WTC11 (cell line): ENCODE results near the gene OSTC. TPM values are rescaled to one million over a fixed set of nuclear protein-coding genes. Genes with fewer than 3 reads are reported as not detected.

ENCODE experiments used
- ATAC-seq: fragments of 200-7000 bp; cut with Tn5 transposase; 2 replicates; pipeline ENCODE4 v1.10.0; 2021; ENCODE audit warnings: mild to moderate bottlenecking, moderate library complexity
- CTCF ChIA-PET: fragments of 300-600 bp; sonication (Branson Sonifier 250); formaldehyde crosslinking; loops from one replicate; lab custom pipeline; 2021; ENCODE audit warnings: antibody characterized with exemption; lab: Charles Lee
- POLR2A ChIA-PET: fragments of 350-600 bp; sonication (Branson Sonifier 250); formaldehyde crosslinking; loops from one replicate; lab custom pipeline; 2021; ENCODE audit warnings: antibody characterized with exemption; lab: Charles Lee
- DNase-seq: peaks from one replicate; pipeline ENCODE4 v3.0.0; 2021; ENCODE audit warnings: low spot score
- H3K27ac Mint-ChIP-seq: 2 replicates; pipeline ENCODE4 v1.8.0; 2021; ENCODE audit warnings: mixed read lengths
- H3K27me3 Mint-ChIP-seq: 2 replicates; pipeline ENCODE4 v1.8.0; 2021; ENCODE audit warnings: low read depth, mild to moderate bottlenecking, moderate library complexity, mixed read lengths
- H3K36me3 Mint-ChIP-seq: 2 replicates; pipeline ENCODE4 v1.8.0; 2021; ENCODE audit warnings: mixed read lengths
- H3K4me1 Mint-ChIP-seq: 2 replicates; pipeline ENCODE4 v1.8.0; 2022; ENCODE audit warnings: mixed read lengths
- H3K4me3 Mint-ChIP-seq: 2 replicates; pipeline ENCODE4 v1.8.0; 2021; ENCODE audit warnings: mild to moderate bottlenecking, moderate library complexity, mixed read lengths
- H3K9me3 Mint-ChIP-seq: 2 replicates; pipeline ENCODE4 v1.8.0; 2021; ENCODE audit warnings: mixed read lengths
- E2F4 ChIP-seq: sonication (generic); formaldehyde crosslinking; IDR thresholded peaks from 2 replicates; pipeline ENCODE4 v1.8.1; 2022; ENCODE audit warnings: low read depth, mild to moderate bottlenecking, moderate library complexity, missing genetic modification reagents, borderline replicate concordance
- ERG ChIP-seq: fragments of 250-450 bp; sonication (Bioruptor Pico); IDR thresholded peaks from 2 replicates; pipeline ENCODE4 v1.8.0; 2021; ENCODE audit warnings: mild to moderate bottlenecking
- GABPB1 ChIP-seq: sonication (generic); formaldehyde crosslinking; IDR thresholded peaks from 2 replicates; pipeline ENCODE4 v1.8.1; 2023; ENCODE audit warnings: mild to moderate bottlenecking, missing genetic modification reagents
- GTF2I ChIP-seq: fragments of 250-450 bp; sonication (Bioruptor Pico); conservative IDR thresholded peaks from 2 replicates; pipeline ENCODE4 v1.4.0; 2021; ENCODE audit warnings: mild to moderate bottlenecking
- HMGA2 ChIP-seq: fragments of 250-450 bp; sonication (Bioruptor Pico); IDR thresholded peaks from 2 replicates; pipeline ENCODE4 v1.4.0; 2021; ENCODE audit warnings: mild to moderate bottlenecking, moderate library complexity
- JAZF1 ChIP-seq: fragments of 250-450 bp; sonication (Bioruptor Pico); IDR thresholded peaks from 2 replicates; pipeline ENCODE4 v1.9.0; 2021; ENCODE audit warnings: moderate library complexity, mild to moderate bottlenecking, inconsistent platforms
- NFYB ChIP-seq: sonication (generic); formaldehyde crosslinking; conservative IDR thresholded peaks from 2 replicates; pipeline ENCODE4 v1.8.0; 2022; ENCODE audit warnings: low read depth, missing genetic modification reagents
- NR2C2 ChIP-seq: sonication (generic); formaldehyde crosslinking; IDR thresholded peaks from 2 replicates; pipeline ENCODE4 v1.8.0; 2022; ENCODE audit warnings: mild to moderate bottlenecking, missing genetic modification reagents
- PREB ChIP-seq: sonication (generic); formaldehyde crosslinking; IDR thresholded peaks from 2 replicates; pipeline ENCODE4 v1.8.1; 2022; ENCODE audit warnings: mild to moderate bottlenecking, missing genetic modification reagents, moderate library complexity, borderline replicate concordance
- SMAD4 ChIP-seq: sonication (generic); formaldehyde crosslinking; IDR thresholded peaks from 2 replicates; pipeline ENCODE4 v1.8.0; 2022; ENCODE audit warnings: mild to moderate bottlenecking, missing genetic modification reagents
- TP53 ChIP-seq: sonication (generic); formaldehyde crosslinking; IDR thresholded peaks from 2 replicates; pipeline ENCODE4 v1.8.1; 2023; ENCODE audit warnings: mild to moderate bottlenecking, missing genetic modification reagents
- ZBTB21 ChIP-seq: sonication (generic); formaldehyde crosslinking; IDR thresholded peaks from 2 replicates; pipeline ENCODE4 v1.8.1; 2023; ENCODE audit warnings: mild to moderate bottlenecking, missing genetic modification reagents, borderline replicate concordance
- ZNF232 ChIP-seq: sonication (generic); formaldehyde crosslinking; IDR thresholded peaks from 2 replicates; pipeline ENCODE4 v1.8.0; 2022; ENCODE audit warnings: mild to moderate bottlenecking, missing genetic modification reagents
- ZNF281 ChIP-seq: sonication (generic); formaldehyde crosslinking; IDR thresholded peaks from 2 replicates; pipeline ENCODE4 v1.8.0; 2023; ENCODE audit warnings: mild to moderate bottlenecking, missing genetic modification reagents
- ZNF416 ChIP-seq: fragments of 250-450 bp; sonication (Bioruptor Pico); IDR thresholded peaks from 2 replicates; pipeline ENCODE4 v1.9.0; 2021; ENCODE audit warnings: mild to moderate bottlenecking, inconsistent platforms
- ZNF423 ChIP-seq: fragments of 250-450 bp; sonication (Bioruptor Pico); IDR thresholded peaks from 2 replicates; pipeline ENCODE4 v2.1.2; 2022; ENCODE audit warnings: mild to moderate bottlenecking, moderate library complexity
- ZSCAN18 ChIP-seq: fragments of 250-450 bp; sonication (Bioruptor Pico); IDR thresholded peaks from 2 replicates; pipeline ENCODE4 v2.1.2; 2022; ENCODE audit warnings: mild to moderate bottlenecking, moderate library complexity
- total RNA-seq: library from RNA; stranded (reverse); gene quantifications from 3 replicates; pipeline ENCODE4 v1.2.3, GENCODE V29; 2021

Gene OSTC
- total RNA-seq, 1 experiment from 2014 or later = 132 TPM

GRCh38 chr4:108683479-108683878 lies 33.1 kb downstream of the OSTC start (continued):
- TF ChIP-seq NR2C2 (CRISPR knock-in tag) = no peak
- TF ChIP-seq ZNF281 = no peak
- no peak for TF ChIP-seq HMGA2 (CRISPR knock-in tag)
- no peak for TF ChIP-seq ZBTB21 (CRISPR knock-in tag)

- Mint-ChIP-seq H3K9me3 (no peaks in the 10 kb centered on the region), H3K36me3 (no peaks in the 10 kb centered on the region), H3K4me1 (no peaks in the 10 kb centered on the region), H3K4me3 (no peak overlapping the region), H3K27ac (no peak overlapping the region), H3K27me3 (no peaks in the 10 kb centered on the region)
- no peak for DNase-seq
- ATAC-seq = no peak
- ChIA-PET POLR2A (no interaction called here), CTCF (no interaction called here)
- TF ChIP-seq E2F4 (CRISPR knock-in tag) = no peak
Observed at GRCh38 chr4:108685036-108685686, 34.8 kb downstream of the OSTC start.

GRCh38 chr4:108690738-108691137 lies 40.3 kb downstream of the OSTC start:
- Mint-ChIP-seq H3K9me3 (no peaks in the 10 kb centered on the region), H3K27ac (no peak overlapping the region), H3K36me3 (no peaks in the 10 kb centered on the region), H3K4me1 (no peaks in the 10 kb centered on the region), H3K27me3 (no peaks in the 10 kb centered on the region), H3K4me3 (no peak overlapping the region)
- ChIA-PET POLR2A (no interaction called here), CTCF (no interaction called here)
- ATAC-seq (no peak), DNase-seq (no peak)
- no peak for TF ChIP-seq ZNF232 (CRISPR knock-in tag)
- no peak for TF ChIP-seq JAZF1

- Mint-ChIP-seq H3K4me3 (no peak overlapping the region), H3K4me1 (no peaks in the 10 kb centered on the region), H3K36me3 (no peaks in the 10 kb centered on the region), H3K27me3 (no peaks in the 10 kb centered on the region), H3K27ac (no peak overlapping the region), H3K9me3 (no peaks in the 10 kb centered on the region)
- ATAC-seq (no peak), DNase-seq (no peak)
- no peak for TF ChIP-seq TP53
- CTCF ChIA-PET = no interaction called here
- POLR2A ChIA-PET = no interaction called here
Observed at GRCh38 chr4:108693211-108693610, 42.8 kb downstream of the OSTC start.

GRCh38 chr4:108693819-108694218 lies 43.4 kb downstream of the OSTC start:
- CTCF ChIA-PET = no interaction called here
- H3K27ac Mint-ChIP-seq = no peak overlapping the region
- no peaks in the 10 kb centered on the region for H3K9me3 Mint-ChIP-seq
- POLR2A ChIA-PET = no interaction called here
- no peak overlapping the region for H3K4me3 Mint-ChIP-seq
- TF ChIP-seq HMGA2 (CRISPR knock-in tag) = no peak
- TF ChIP-seq GABPB1 (CRISPR knock-in tag) = no peak
- no peak for TF ChIP-seq SMAD4
- no peak for TF ChIP-seq ZNF416
- TF ChIP-seq NFYB (CRISPR knock-in tag) = no peak
- TF ChIP-seq ERG (CRISPR knock-in tag) = no peak
- TF ChIP-seq ZNF423 = no peak
- TF ChIP-seq GTF2I = no peak
- TF ChIP-seq ZSCAN18 (CRISPR knock-in tag) = no peak
- TF ChIP-seq PREB = no peak
- no peak for ATAC-seq
- H3K4me1 Mint-ChIP-seq = no peaks in the 10 kb centered on the region
- H3K36me3 Mint-ChIP-seq = no peaks in the 10 kb centered on the region
- no peaks in the 10 kb centered on the region; the same call in 1 of the 2 replicates for H3K27me3 Mint-ChIP-seq
- no peak for DNase-seq
